ENCODE results near the gene GGT6.

Gene GGT6

GRCh38 chr17:4525691-4526397, 34.5 kb downstream of the GGT6 start:
- no peak for FAIRE-seq

GRCh38 chr17:4523946-4524345, 36.4 kb downstream of the GGT6 start:
- DNase-seq (ENCODE audit: low spot score) (no peak), FAIRE-seq (no peak)

More at GRCh38 chr17:4525691-4526397, 34.5 kb downstream of the GGT6 start:
- no peak for DNase-seq (ENCODE audit: low spot score)

GRCh38 chr17:4522661-4523060, 37.7 kb downstream of the GGT6 start:
- FAIRE-seq (no peak), DNase-seq (ENCODE audit: low spot score) (no peak)

- FAIRE-seq (no peak), DNase-seq (ENCODE audit: low spot score) (no peak)
Observed at GRCh38 chr17:4520894-4521600, 39.3 kb downstream of the GGT6 start.

GRCh38 chr17:4520060-4520893, 40.1 kb downstream of the GGT6 start:
- FAIRE-seq: no peak
- no peak for DNase-seq (ENCODE audit: low spot score)

- DNase-seq (ENCODE audit: low spot score) (no peak), FAIRE-seq (no peak)
Observed at GRCh38 chr17:4519361-4519788, 41.0 kb downstream of the GGT6 start.

- FAIRE-seq: no peak
- DNase-seq (ENCODE audit: low spot score): no peak
Observed at GRCh38 chr17:4518901-4519300, 41.5 kb downstream of the GGT6 start.

GRCh38 chr17:4516735-4517134, 43.6 kb downstream of the GGT6 start:
- no peak for DNase-seq (ENCODE audit: low spot score)
- FAIRE-seq: no peak

GRCh38 chr17:4515501-4515900, 44.9 kb downstream of the GGT6 start:
- no peak for DNase-seq (ENCODE audit: low spot score)
- FAIRE-seq: no peak

- FAIRE-seq (no peak), DNase-seq (ENCODE audit: low spot score) (no peak)
Observed at GRCh38 chr17:4514779-4515178, 45.6 kb downstream of the GGT6 start.

GRCh38 chr17:4514206-4514605, 46.2 kb downstream of the GGT6 start:
- DNase-seq (ENCODE audit: low spot score): no peak
- FAIRE-seq: no peak

GRCh38 chr17:4513113-4514032, 47.0 kb downstream of the GGT6 start:
- DNase-seq (ENCODE audit: low spot score) (no peak), FAIRE-seq (no peak)

- DNase-seq (ENCODE audit: low spot score) (no peak), FAIRE-seq (no peak)
Observed at GRCh38 chr17:4512156-4513112, 47.9 kb downstream of the GGT6 start.

- DNase-seq (ENCODE audit: low spot score): no peak
Observed at GRCh38 chr17:4511199-4511932, 49.0 kb downstream of the GGT6 start.

GRCh38 chr17:4510618-4510941, 49.8 kb downstream of the GGT6 start:
- no peak for DNase-seq (ENCODE audit: low spot score)

More at GRCh38 chr17:4511199-4511932, 49.0 kb downstream of the GGT6 start:
- no peak for FAIRE-seq

GRCh38 chr17:4509923-4510617, 50.3 kb downstream of the GGT6 start:
- no peak for FAIRE-seq
- DNase-seq (ENCODE audit: low spot score): no peak

More at GRCh38 chr17:4510618-4510941, 49.8 kb downstream of the GGT6 start:
- no peak for FAIRE-seq

GRCh38 chr17:4509401-4509800, 51.0 kb downstream of the GGT6 start:
- FAIRE-seq: no peak
- DNase-seq (ENCODE audit: low spot score): no peak

GRCh38 chr17:4508207-4508606, 52.2 kb downstream of the GGT6 start:
- no peak for FAIRE-seq
- no peak for DNase-seq (ENCODE audit: low spot score)
